ENCODE results near the gene GPR33. TPM values are rescaled to one million over a fixed set of nuclear protein-coding genes. Genes with fewer than 3 reads are reported as not detected.
"Not testable (repeated sequence)": the region's sequence is repeated elsewhere in the genome, so short reads cannot be mapped to it uniquely, and the experiment has no call there.

Gene GPR33
- polyA plus RNA-seq, 3 donors, result not detected

DNA sequence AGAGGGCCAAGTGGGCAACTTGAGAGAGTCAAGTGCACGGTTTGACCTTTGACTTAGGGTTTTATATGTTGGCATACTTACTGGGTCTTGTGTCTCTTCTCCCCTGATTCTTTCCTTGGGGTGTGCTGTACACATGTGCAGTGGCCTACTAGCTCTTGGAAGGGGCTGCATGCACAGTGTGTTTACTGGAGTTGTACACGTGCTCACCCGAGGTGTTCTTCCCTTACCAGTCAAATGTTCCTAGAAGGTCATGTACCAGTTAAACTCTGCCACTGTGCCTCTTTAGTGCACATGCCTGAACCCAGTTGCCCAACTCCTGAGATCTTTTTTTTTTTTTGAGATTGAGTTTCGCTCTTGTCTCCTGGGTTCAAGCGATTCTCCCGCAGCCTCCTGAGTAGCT lies 21.3 kb downstream of the GPR33 start:
- 85 to 90% (median 85%) methylated on average over 6 of the region's 6 CpGs for WGBS, 3 donors

GRCh38 chr14:31465111-31465510 lies 22.7 kb downstream of the GPR33 start:
- no peak overlapping the region for H3K27ac ChIP-seq (ENCODE audit: low read depth, low read length)

More for the DNA sequence above, 21.3 kb downstream of the GPR33 start:
- H3K27ac ChIP-seq (ENCODE audit: low read depth, low read length), result no peak overlapping the region

DNA sequence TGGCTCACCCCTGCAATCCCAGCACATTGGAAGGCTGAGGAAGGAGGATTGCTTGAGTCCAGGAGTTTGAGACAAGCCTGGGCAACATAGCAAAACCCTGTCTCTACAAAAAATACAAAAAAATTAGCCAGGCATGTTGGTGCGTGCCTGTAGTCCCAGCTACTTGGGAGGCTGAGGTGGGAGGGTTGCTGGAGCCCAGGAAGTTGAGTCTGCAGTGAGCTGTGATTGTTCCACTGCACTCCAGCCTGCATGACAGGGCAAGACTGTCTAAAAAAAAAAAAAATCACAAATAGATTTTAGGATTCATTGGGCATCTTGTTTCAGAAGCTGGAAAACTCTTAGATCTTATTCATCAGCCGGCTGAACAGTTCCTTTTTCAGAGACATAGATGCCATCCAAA lies 25.4 kb downstream of the GPR33 start:
- H3K27ac ChIP-seq (ENCODE audit: low read depth, low read length), result not testable (repeated sequence)
- 87 to 89% (median 87%) methylated on average over 2 of the region's 2 CpGs for WGBS, 3 donors

- no peak overlapping the region for H3K27ac ChIP-seq (ENCODE audit: low read depth, low read length)
- WGBS, 3 donors, result 79 to 84% (median 82%) methylated on average over 3 of the region's 3 CpGs
Observed at GRCh38 chr14:31461545-31461944, 26.3 kb downstream of the GPR33 start.

DNA sequence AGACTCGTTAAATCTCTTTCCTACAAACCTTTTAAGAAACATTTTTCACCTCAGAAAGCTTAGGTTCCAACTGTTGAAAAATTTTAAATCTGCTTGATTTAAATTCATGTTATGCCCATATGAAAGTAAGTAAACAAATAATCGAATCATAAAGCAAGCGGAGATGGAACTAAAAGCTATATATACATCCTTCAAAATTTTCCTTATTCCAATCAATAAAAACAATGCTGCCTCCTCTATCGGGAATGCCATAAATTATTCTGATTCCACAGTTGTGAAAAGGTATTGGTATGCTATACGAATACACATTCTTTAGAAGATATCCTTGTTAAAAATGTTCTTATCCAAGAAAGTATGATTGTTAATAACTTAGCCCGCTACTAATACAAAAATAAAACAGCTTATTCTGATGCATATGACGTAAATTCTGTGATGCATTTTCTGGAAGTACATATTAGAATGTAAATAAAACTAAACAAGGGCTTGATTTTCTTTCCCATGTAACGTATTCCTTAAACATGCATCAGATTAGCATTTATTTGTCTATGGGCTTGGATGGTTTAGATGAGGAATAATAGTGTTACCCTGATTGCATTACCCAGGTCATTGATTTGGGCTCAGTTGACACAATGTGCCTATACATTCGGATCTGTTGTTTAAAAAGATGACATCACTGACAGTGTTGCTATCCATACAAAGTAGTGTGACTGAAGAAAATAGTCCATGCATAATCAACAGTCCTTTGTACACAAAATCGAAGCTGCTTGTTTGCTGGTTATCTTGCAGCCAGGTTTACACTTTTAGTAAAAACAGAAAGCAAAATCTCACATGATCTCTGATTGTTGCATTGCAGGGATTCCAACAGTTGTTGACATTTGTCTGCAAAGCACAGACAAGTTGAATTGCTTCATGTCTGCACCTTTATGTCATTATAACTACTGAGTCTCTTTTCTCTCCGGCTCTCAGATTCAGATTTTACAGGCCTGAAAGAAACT lies 29.9 kb downstream of the GPR33 start:
- 43 to 56% (median 55%) methylated on average over 11 of the region's 11 CpGs for WGBS, 3 donors
- no peak overlapping the region for H3K27ac ChIP-seq (ENCODE audit: low read depth, low read length)

DNA sequence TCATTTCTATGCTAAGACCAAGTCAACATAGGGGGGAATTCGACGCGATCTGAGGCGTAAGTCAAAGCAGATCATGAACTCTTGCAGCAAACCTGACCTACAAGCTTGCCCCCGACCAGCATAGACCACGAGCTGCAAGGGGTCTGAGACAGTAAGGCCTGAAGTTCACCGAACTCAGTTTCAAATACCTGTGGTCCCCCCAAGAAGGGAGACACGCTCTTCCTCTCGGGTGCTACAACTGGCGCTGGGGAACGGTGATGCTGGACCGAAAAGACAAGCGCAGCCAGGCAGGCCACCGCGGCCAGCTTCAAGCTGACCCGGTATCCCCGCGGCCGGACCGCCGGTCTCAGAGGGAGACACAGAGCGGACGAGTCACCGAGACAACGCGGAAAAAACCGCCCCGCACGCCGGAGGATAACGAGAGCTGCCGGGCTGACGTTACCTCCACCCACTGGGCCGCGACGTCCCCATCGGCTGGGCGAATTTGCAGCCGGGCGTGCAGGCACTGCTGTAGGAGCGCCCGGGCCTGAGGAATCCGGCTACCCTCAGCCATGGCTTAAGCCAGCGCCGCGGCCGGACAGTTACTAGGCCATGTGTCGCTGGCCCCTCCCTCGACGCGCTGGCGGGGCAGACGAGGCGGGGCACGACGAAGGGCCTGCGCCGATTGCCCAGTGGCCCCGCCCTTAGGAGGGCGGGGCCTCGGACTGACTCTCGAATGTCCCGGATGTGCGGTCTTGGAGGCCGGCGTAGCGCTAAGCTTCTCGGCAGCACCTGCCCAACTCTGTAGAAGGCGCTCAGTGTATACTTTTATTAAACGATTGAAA lies 30.8 kb downstream of the GPR33 start, which contains the start of gene DTD2:
Gene DTD2, minus strand, starts transcription at position 666 of the 824 bp plus-strand sequence. Its CDS starts 113 bp downstream, at position 553.
- WGBS, 3 donors, result 2 to 4% (median 2%) methylated on average over 70 of the region's 70 CpGs
- H3K27ac ChIP-seq (ENCODE audit: low read depth, low read length), result peak within 1 kb of the TSS; percentile 21

DNA sequence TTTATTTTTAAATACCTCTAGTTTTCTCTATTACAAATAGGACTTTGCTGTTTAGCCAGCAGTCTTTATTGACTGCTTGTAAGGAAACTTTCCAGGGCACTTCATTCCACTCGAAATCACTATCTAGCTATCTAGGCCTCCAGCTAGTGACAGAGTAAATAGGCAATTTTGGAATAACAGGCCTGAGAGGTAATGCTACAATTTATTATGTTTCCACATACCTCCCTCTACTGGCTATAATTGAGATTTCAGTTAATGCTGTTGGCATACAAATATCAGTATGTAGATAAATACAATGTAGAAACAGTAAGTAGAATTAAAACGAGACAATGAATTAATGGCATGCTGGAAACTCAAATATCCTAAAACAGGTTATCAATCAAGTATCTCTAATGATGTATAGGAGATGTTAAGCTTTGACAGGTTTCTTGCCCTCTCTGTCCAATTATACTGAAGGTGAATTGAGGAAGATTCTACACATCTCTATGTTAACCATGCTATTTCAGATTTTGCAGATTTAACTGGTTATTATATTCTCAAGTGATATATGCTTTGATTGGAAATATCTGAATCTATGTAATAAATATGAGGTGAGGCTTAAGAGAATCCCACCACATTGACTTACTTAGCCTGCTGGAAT lies 37.7 kb downstream of the GPR33 start:
- 20 to 45% (median 43%) methylated on average over 2 of the region's 2 CpGs for WGBS, 3 donors
- no peak overlapping the region for H3K27ac ChIP-seq (ENCODE audit: low read depth, low read length)

DNA sequence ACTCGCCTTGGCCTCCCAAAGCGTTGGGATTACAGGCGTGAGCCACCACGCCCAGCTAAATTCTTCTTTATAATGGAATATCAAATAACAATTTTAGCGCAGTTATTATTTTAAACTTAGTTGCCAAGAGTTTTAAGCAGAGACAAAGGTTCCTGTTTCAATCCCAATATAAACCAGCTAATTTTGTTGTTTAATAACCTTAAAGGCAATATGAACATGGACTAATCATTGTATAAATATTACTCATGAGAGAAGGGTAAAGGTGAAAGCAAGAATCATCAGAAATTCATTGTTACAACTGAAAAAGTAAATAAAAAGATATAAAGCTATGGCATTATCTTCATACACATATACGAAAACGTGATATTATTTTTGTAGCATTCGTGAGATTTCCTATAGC lies 38.7 kb downstream of the GPR33 start:
- H3K27ac ChIP-seq (ENCODE audit: low read depth, low read length), result no peak overlapping the region
- 65 to 83% (median 77%) methylated on average over 8 of the region's 8 CpGs for WGBS, 3 donors

- 70 to 89% (median 85%) methylated on average over 1 of the region's 1 CpG for WGBS, 3 donors
- H3K27ac ChIP-seq (ENCODE audit: low read depth, low read length), result no peak overlapping the region
Observed at GRCh38 chr14:31445703-31446102, 42.1 kb downstream of the GPR33 start.

- 76 to 90% (median 88%) methylated on average over 6 of the region's 6 CpGs for WGBS, 3 donors
- H3K27ac ChIP-seq (ENCODE audit: low read depth, low read length), result no peak overlapping the region
Observed at GRCh38 chr14:31442284-31442683, 45.6 kb downstream of the GPR33 start.

- no peak overlapping the region for H3K27ac ChIP-seq (ENCODE audit: low read depth, low read length)
- WGBS, 3 donors, result 49 to 82% (median 80%) methylated on average over 7 of the region's 7 CpGs
Observed at GRCh38 chr14:31441273-31442111, 46.3 kb downstream of the GPR33 start.

DNA sequence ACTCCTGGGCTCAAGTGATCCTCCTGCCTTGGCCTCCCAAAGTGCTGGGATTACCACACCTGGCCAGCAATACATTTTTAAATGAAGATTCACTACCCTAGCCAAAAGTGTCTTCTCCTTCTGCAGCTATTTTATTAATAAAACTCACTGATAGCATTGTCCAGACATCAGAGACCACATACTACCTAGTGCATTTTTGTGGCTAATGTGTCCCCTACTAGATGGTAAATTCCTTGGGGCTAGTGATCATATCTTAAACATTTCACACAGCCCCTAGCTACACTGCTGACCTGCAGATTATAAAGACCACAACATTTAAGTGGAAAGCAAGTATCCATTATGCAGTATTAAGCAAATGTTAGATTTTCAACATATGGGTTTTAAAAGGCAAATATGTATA lies 47.6 kb downstream of the GPR33 start:
- no peak overlapping the region for H3K27ac ChIP-seq (ENCODE audit: low read depth, low read length)

DNA sequence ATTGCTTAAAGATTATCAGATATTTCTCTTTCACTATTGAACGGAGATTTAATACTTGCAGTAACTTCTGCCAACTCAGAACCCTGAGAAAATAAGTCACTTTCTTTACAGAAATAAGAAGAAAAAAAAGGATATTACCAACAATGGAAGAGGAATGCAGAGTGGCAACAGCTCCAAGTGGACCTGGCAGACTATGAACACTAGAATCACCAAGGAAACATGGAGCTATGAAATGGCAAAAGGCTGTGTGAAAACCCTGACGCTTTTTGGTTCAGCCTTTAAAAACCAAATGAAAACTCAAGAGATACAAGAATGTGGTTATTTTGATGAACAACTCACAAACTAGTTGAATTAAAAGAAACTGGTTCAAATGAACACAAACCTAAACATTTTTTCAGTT lies 48.3 kb downstream of the GPR33 start:
- no peak overlapping the region for H3K27ac ChIP-seq (ENCODE audit: low read depth, low read length)

DNA sequence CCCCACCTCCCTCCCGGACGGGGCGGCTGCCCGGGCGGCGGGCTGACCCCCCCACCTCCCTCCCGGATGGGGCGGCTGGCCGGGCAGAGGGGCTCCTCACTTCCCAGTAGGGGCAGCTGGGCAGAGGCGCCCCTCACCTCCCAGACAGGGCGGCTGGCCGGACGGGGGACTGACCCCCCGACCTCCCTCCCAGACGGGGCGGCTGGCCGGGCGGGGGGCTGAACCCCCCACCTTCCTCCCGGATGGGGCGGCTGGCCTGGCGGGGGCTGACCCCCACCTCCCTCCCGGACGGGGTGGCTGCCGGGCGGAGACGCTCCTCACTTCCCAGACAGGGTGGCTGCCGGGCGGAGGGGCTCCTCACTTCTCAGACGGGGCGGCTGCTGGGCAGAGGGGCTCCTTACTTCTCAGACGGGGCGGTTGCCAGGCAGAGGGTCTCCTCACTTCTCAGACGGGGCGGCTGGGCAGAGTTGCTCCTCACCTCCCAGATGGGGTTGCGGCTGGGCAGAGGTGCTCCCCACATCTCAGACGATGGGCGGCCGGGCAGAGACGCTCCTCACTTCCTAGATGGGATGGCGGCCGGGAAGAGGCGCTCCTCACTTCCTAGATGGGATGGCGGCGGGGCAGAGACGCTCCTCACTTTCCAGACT lies 50.7 kb downstream of the GPR33 start:
- not testable (repeated sequence) for H3K27ac ChIP-seq (ENCODE audit: low read depth, low read length)
- WGBS, 3 donors, result 93 to 94% (median 93%) methylated on average over 9 to 39 of the region's 45 CpGs

More for the DNA sequence above, 48.3 kb downstream of the GPR33 start:
- 77 to 91% (median 89%) methylated on average over 2 of the region's 2 CpGs for WGBS, 3 donors

GRCh38 chr14:31435276-31435675 lies 52.6 kb downstream of the GPR33 start:
- no peak overlapping the region for H3K27ac ChIP-seq (ENCODE audit: low read depth, low read length)
